H1 (cell line): ENCODE measurements around the gene TMUB1. TPM values are rescaled to one million over a fixed set of nuclear protein-coding genes. Genes with fewer than 3 reads are reported as not detected.

Experiments used
- CTCF ChIA-PET: fragments of 300-600 bp; sonication (Branson Sonifier 250); formaldehyde crosslinking; loops from one replicate; lab custom pipeline; 2021; ENCODE audit not compliant: partially characterized antibody; lab: Charles Lee
- POLR2A ChIA-PET: fragments of 300-600 bp; sonication (Branson Sonifier 250); formaldehyde crosslinking; loops from one replicate; lab custom pipeline; 2021; ENCODE audit warnings: inconsistent platforms; ENCODE audit not compliant: partially characterized antibody; lab: Charles Lee
- DNase-seq, 2 experiments: peaks; one replicate each; pipeline versions ENCODE4 v3.0.0 to v3.0.0-alpha.2; 2010 to 2022; ENCODE audit warnings: low spot score in 2 of 2, low read depth in 1 of 2, mixed read lengths in 1 of 2
- FAIRE-seq: peaks from 2 replicates; lab custom pipeline; 2011; peaks lifted over from hg19 to GRCh38; lab: Jason Lieb, UNC
- H2AFZ ChIP-seq: 2 replicates; pipeline ENCODE4 v1.8.1; 2012; ENCODE audit warnings: low read length, inconsistent platforms
- H2AK5ac ChIP-seq: 2 replicates; pipeline ENCODE4 v1.6.1; 2013; ENCODE audit warnings: low read depth, low read length
- H2BK120ac ChIP-seq: replicated peaks from 2 replicates; pipeline ENCODE3; 2013; ENCODE audit warnings: low read depth, low read length, inconsistent platforms
- H2BK12ac ChIP-seq: 2 replicates; pipeline ENCODE4 v1.6.1; 2013; ENCODE audit warnings: low read depth, low read length
- H2BK15ac ChIP-seq: 2 replicates; pipeline ENCODE4 v1.6.1; 2013; ENCODE audit warnings: low read length
- H2BK20ac ChIP-seq: 2 replicates; pipeline ENCODE4 v1.6.1; 2013; ENCODE audit warnings: low read length
- H2BK5ac ChIP-seq: 2 replicates; pipeline ENCODE4 v1.6.1; 2013; ENCODE audit warnings: low read depth, low read length
- H3K14ac ChIP-seq: 2 replicates; pipeline ENCODE4 v1.6.1; 2013; ENCODE audit warnings: inconsistent platforms; ENCODE audit not compliant: insufficient read length
- H3K18ac ChIP-seq: 2 replicates; pipeline ENCODE4 v1.6.1; 2013; ENCODE audit warnings: low read length; ENCODE audit errors: extremely low read depth
- H3K23ac ChIP-seq: 2 replicates; pipeline ENCODE4 v1.6.1; 2013; ENCODE audit warnings: inconsistent platforms; ENCODE audit not compliant: insufficient read length
- H3K23me2 ChIP-seq: 2 replicates; pipeline ENCODE4 v1.6.1; 2013; ENCODE audit warnings: low read depth, low read length
- H3K27ac ChIP-seq: 2 replicates; pipeline ENCODE4 v1.6.1; 2011; ENCODE audit warnings: low read depth, low read length, inconsistent platforms
- H3K27me3 ChIP-seq, 4 experiments: replicated peaks in 1 of 4; 1 replicate in 1 of 4; 2 replicates in 3 of 4; pipeline versions ENCODE4 v1.6.1 to v1.8.1; 2011 to 2013; ENCODE audit warnings: low read length in 3 of 4, mild to moderate bottlenecking in 3 of 4, inconsistent platforms in 2 of 4, mixed read lengths in 2 of 4, moderate library complexity in 1 of 4; ENCODE audit not compliant: control insufficient read depth in 3 of 4, insufficient read depth in 3 of 4; ENCODE audit errors: extremely low read depth in 1 of 4
- H3K36me3 ChIP-seq, 4 experiments: 2 replicates each; pipeline versions ENCODE4 v1.6.1 to v1.8.1; 2011 to 2013; ENCODE audit warnings: mild to moderate bottlenecking in 4 of 4, low read length in 3 of 4, moderate library complexity in 2 of 4, control low read depth in 1 of 4, inconsistent platforms in 1 of 4; ENCODE audit not compliant: insufficient read depth in 4 of 4, control insufficient read depth in 2 of 4
- H3K4ac ChIP-seq: replicated peaks from 2 replicates; pipeline ENCODE3; 2013; ENCODE audit warnings: low read length, low read depth, mixed read lengths, inconsistent platforms; ENCODE audit not compliant: insufficient read length
- H3K4me1 ChIP-seq, 4 experiments: replicated peaks in 1 of 4; 1 replicate in 1 of 4; 2 replicates in 3 of 4; pipeline versions ENCODE4 v1.6.1 to v1.8.1; 2011 to 2013; ENCODE audit warnings: low read length in 3 of 4, inconsistent platforms in 2 of 4, mixed read lengths in 1 of 4; ENCODE audit not compliant: insufficient read depth in 4 of 4, control insufficient read depth in 3 of 4
- H3K4me2 ChIP-seq, 2 experiments: 2 replicates each; pipeline versions ENCODE4 v1.6.1 to v1.8.1; 2011 to 2013; ENCODE audit warnings: low read depth in 2 of 2, low read length in 2 of 2, control low read depth in 1 of 2, inconsistent platforms in 1 of 2, mild to moderate bottlenecking in 1 of 2; ENCODE audit not compliant: insufficient read depth in 1 of 2
- H3K4me3 ChIP-seq, 4 experiments: fragments of 200-600, 300-600 bp in 1 of 4; sonication (generic), shearing (Covaris generic), sonication (Bioruptor Twin) in 1 of 4; 2 replicates each; pipeline versions ENCODE4 v1.5.1 to v1.8.1; 2011 to 2016; ENCODE audit warnings: low read length in 4 of 4, low read depth in 3 of 4, control low read depth in 2 of 4, inconsistent platforms in 2 of 4, mild to moderate bottlenecking in 2 of 4, mixed read lengths in 1 of 4, moderate library complexity in 1 of 4; ENCODE audit not compliant: insufficient read depth in 2 of 4; ENCODE audit errors: extremely low read depth in 1 of 4
- H3K56ac ChIP-seq: replicated peaks from 2 replicates; pipeline ENCODE3; 2013; ENCODE audit warnings: low read depth, mild to moderate bottlenecking, mixed read lengths, low read length, inconsistent platforms; ENCODE audit not compliant: insufficient read length
- H3K79me1 ChIP-seq: 2 replicates; pipeline ENCODE4 v1.6.1; 2013; ENCODE audit warnings: low read depth, low read length, control low read depth
- H3K79me2 ChIP-seq, 2 experiments: 2 replicates each; pipeline versions ENCODE4 v1.6.1 to v1.8.1; 2012 to 2013; ENCODE audit warnings: low read length in 2 of 2, mild to moderate bottlenecking in 2 of 2, inconsistent platforms in 1 of 2; ENCODE audit not compliant: insufficient read depth in 2 of 2, control insufficient read depth in 1 of 2
- H3K9ac ChIP-seq, 4 experiments: replicated peaks in 1 of 4; 1 replicate in 1 of 4; 2 replicates in 3 of 4; pipeline versions ENCODE4 v1.6.1 to v1.8.1; 2011 to 2013; ENCODE audit warnings: low read depth in 3 of 4, low read length in 3 of 4, control low read depth in 2 of 4, mild to moderate bottlenecking in 2 of 4, moderate library complexity in 2 of 4, inconsistent platforms in 1 of 4; ENCODE audit errors: extremely low read depth in 1 of 4
- H3K9me3 ChIP-seq, 2 experiments: 2 replicates each; pipeline versions ENCODE4 v1.6.1 to v1.8.1; 2012 to 2013; ENCODE audit warnings: mild to moderate bottlenecking in 2 of 2, moderate library complexity in 2 of 2, control low read depth in 1 of 2, inconsistent platforms in 1 of 2, low read depth in 1 of 2, low read length in 1 of 2, mixed read lengths in 1 of 2; ENCODE audit not compliant: insufficient read depth in 2 of 2
- H4K20me1 ChIP-seq, 2 experiments: replicated peaks in 1 of 2; 2 replicates each; pipeline versions ENCODE3 to v1.8.1; 2011 to 2013; ENCODE audit warnings: inconsistent platforms in 2 of 2, low read length in 2 of 2, mild to moderate bottlenecking in 1 of 2; ENCODE audit not compliant: insufficient read depth in 2 of 2, control insufficient read depth in 1 of 2
- H4K5ac ChIP-seq: 2 replicates; pipeline ENCODE4 v1.6.1; 2013; ENCODE audit warnings: low read length, low read depth, mixed read lengths, inconsistent platforms; ENCODE audit not compliant: insufficient read length
- H4K8ac ChIP-seq: 2 replicates; pipeline ENCODE4 v1.8.0; 2013; ENCODE audit warnings: mild to moderate bottlenecking, moderate library complexity, low read length, inconsistent platforms; ENCODE audit not compliant: insufficient read depth; ENCODE audit errors: extremely low read depth
- H4K91ac ChIP-seq: replicated peaks from 2 replicates; pipeline ENCODE3; 2013; ENCODE audit warnings: low read length, mixed read lengths, inconsistent platforms; ENCODE audit not compliant: insufficient read length
- ATF3 ChIP-seq: IDR thresholded peaks from 2 replicates; pipeline ENCODE4 v1.6.1; 2011; ENCODE audit warnings: low read depth, mild to moderate bottlenecking, low read length; ENCODE audit not compliant: insufficient read depth
- CBX5 ChIP-seq: fragments of 300-800, 300-1000 bp; sonication (generic); IDR thresholded peaks from 2 replicates; pipeline ENCODE4 v1.7.1; 2016; ENCODE audit warnings: antibody characterized with exemption, low read length, low read depth
- CBX8 ChIP-seq: fragments of 300-800, 300-1000 bp; sonication (generic); IDR thresholded peaks from 2 replicates; pipeline ENCODE4 v1.7.1; 2016; ENCODE audit warnings: low read depth, low read length, borderline replicate concordance
- EZH2 ChIP-seq: fragments of 200-600 bp; sonication (generic); IDR thresholded peaks from 2 replicates; pipeline ENCODE4 v1.7.1; 2012; ENCODE audit warnings: low read depth, mild to moderate bottlenecking, moderate library complexity, low read length, inconsistent platforms; ENCODE audit not compliant: severe bottlenecking
- RNF2 ChIP-seq: fragments of 200-900, 300-1000 bp; sonication (generic); IDR thresholded peaks from 2 replicates; pipeline ENCODE4 v1.7.1; 2016; ENCODE audit warnings: borderline replicate concordance, low read depth, mild to moderate bottlenecking, antibody characterized with exemption, low read length; ENCODE audit not compliant: poor library complexity, severe bottlenecking; ENCODE audit errors: missing control alignments
- SIN3A ChIP-seq, 2 experiments: IDR thresholded peaks in 1 of 2; conservative IDR thresholded peaks in 1 of 2; 2 replicates each; pipeline ENCODE4 v1.6.1; 2011 to 2012; ENCODE audit warnings: low read length in 2 of 2, improper control_type of control experiment in 1 of 2, low read depth in 1 of 2, mild to moderate bottlenecking in 1 of 2
- SP2 ChIP-seq: IDR thresholded peaks from 2 replicates; pipeline ENCODE4 v1.6.1; 2012; ENCODE audit warnings: mild to moderate bottlenecking, low read length, inconsistent platforms
- SP4 ChIP-seq: IDR thresholded peaks from 2 replicates; pipeline ENCODE4 v1.6.1; 2012; ENCODE audit warnings: low read length, inconsistent platforms
- TAF7 ChIP-seq: optimal IDR thresholded peaks from 2 replicates; pipeline ENCODE3; 2011; ENCODE audit warnings: low read depth, mild to moderate bottlenecking, inconsistent platforms, low read length, moderate library complexity, borderline replicate concordance
- TBP ChIP-seq: IDR thresholded peaks from 2 replicates; pipeline ENCODE4 v1.6.1; 2011; ENCODE audit warnings: low read depth, low read length, improper control_type of control experiment
- TEAD4 ChIP-seq: IDR thresholded peaks from 2 replicates; pipeline ENCODE4 v1.6.1; 2012; ENCODE audit warnings: low read depth, low read length, inconsistent platforms, mixed read lengths
- WGBS, 2 experiments: shearing (Covaris generic) in 1 of 2; methylation state at CpG; one replicate each; pipeline versions ENCODE4 v1.1.6 to v1.1.7; 2013 to 2015; ENCODE audit warnings: low lambda C conversion rate in 2 of 2, mixed read lengths in 2 of 2, inconsistent platforms in 1 of 2, low coverage in 1 of 2, missing lambda C conversion rate in 1 of 2; ENCODE audit not compliant: insufficient replicate concordance in 2 of 2, insufficient coverage in 1 of 2, insufficient read length in 1 of 2; ENCODE audit errors: extremely low coverage in 1 of 2, missing lambda C conversion rate in 1 of 2; 5-methylcytosine and 5-hydroxymethylcytosine counted together
- polyA plus RNA-seq, 7 experiments: library from polyadenylated mRNA; depleted of rRNA in 3 of 7; stranded (reverse) in 5 of 7; unstranded in 2 of 7; fragments of >200 nt in 5 of 7; fragments of 200-250 nt in 2 of 7; gene quantifications; 1 replicate in 5 of 7; 2 replicates in 1 of 7; 4 replicates in 1 of 7; pipeline versions ENCODE4 v1.2.1 to v1.2.3, GENCODE V29; 2011 to 2013; ENCODE audit warnings: missing spikeins in 2 of 7, mixed read lengths in 2 of 7
- total RNA-seq: library from RNA; stranded (reverse); fragmentation: NEBNext Ultra II Directional; extraction: Animal tissue kit (Norgen Biotek cat#: 25700); gene quantifications from 2 replicates; pipeline ENCODE4 v1.2.1, GENCODE V29; 2021

The TMUB1 gene
- total and polyA plus RNA-seq, 2 of the 8 experiments (the other 6 are each of a cell fraction or from before 2014, with no cell fraction given) = 41.4 to 56.2 TPM

DNA sequence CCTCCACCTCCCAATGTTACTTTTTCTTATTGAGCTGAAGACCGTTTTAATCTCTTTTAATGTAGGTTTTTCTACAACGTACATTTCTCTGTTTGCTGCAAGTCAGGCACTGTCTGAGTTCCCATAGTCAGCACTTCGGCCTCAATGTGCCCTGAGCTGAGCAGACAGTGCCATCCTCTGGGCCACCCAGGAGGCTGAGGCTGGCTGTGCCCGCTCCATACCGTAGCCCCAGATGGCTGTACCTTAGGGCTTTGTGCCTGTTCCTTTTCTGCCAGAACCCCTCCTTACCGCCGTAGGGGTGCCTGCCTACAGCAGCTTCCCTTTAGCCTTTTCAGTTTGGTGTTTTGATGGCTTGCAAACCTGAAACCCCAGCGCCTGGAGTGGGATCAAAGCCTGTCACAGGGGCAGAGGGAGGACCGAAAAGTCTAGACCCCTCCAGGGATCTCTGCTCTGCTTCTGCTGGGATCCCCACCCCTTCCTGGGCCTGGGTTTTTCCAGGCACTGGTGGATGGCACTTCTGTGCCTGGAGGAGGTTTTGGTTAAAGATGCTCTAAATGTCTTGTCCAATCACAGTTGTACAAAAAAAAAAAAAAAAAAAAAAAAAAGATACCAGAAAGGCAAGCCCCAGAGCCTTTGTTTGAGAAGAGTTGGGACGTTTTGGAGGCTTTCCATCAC, 12.0 kb upstream of the TMUB1 start:
- H3K56ac ChIP-seq = no peak overlapping the region
- no peak overlapping the region for H3K18ac ChIP-seq
- H3K27ac ChIP-seq = no peak overlapping the region
- no peak overlapping the region for H2BK120ac ChIP-seq
- peaks cover 24% of the 10 kb centered on the region for H3K79me1 ChIP-seq
- no peak overlapping the region for H2BK20ac ChIP-seq
- ChIA-PET POLR2A (interaction anchor here (0.6 to 1.0 kb wide), 3 partner anchors 9 to 149 kb away, joined by 3 to 4 read pairs (median 4); no protein-coding TSS in a partner anchor), CTCF (interaction anchor here (0.7 to 15.1 kb wide), 11 partner anchors 10 to 197 kb away, joined by 3 to 448 read pairs (median 5); no protein-coding TSS in a partner anchor)
- no peak for DNase-seq
- H4K5ac ChIP-seq = no peak overlapping the region
- H4K8ac ChIP-seq = no peak overlapping the region
- H4K20me1 ChIP-seq = peaks cover 34 to 50% of the 10 kb centered on the region in 2 experiments
- no peak overlapping the region for H3K23ac ChIP-seq
- no peak overlapping the region for H2AK5ac ChIP-seq
- no peak overlapping the region for H3K14ac ChIP-seq
- 92% methylated on average over 9 of the region's 10 CpGs; no CpG with 5 or more reads in 1 of the 2 experiments for WGBS, 2 experiments
- peaks cover 11 to 85% of the 10 kb centered on the region in 2 experiments; a peak in 3 of 4 replicates for H3K79me2 ChIP-seq
- no peak overlapping the region for H3K4me3 ChIP-seq
- H3K4me1 ChIP-seq = peaks cover 0 to 8% (median 2%) of the 10 kb centered on the region in 4 experiments; a peak in 3 of 7 replicates
- no peak overlapping the region for H2BK12ac ChIP-seq
- H2BK5ac ChIP-seq = no peak overlapping the region
- H3K9me3 ChIP-seq = no peaks in the 10 kb centered on the region
- H3K4ac ChIP-seq = no peak overlapping the region
- H3K9ac ChIP-seq = no peak overlapping the region
- no peak overlapping the region for H2AFZ ChIP-seq
- no peak for FAIRE-seq
- H4K91ac ChIP-seq = no peak overlapping the region
- H3K27me3 ChIP-seq = 0 out of 7 replicates have a peak, but pooled peaks cover 0 to 3% (median 0%) of the 10 kb centered on the region in 4 experiments
- H2BK15ac ChIP-seq = no peak overlapping the region
- H3K36me3 ChIP-seq = no peaks in the 10 kb centered on the region
- no peak overlapping the region for H3K4me2 ChIP-seq
- H3K23me2 ChIP-seq = no peaks in the 10 kb centered on the region; the same call in 1 of the 2 replicates
- TF ChIP-seq SP2 (no peak), TEAD4 (no peak), ATF3 (no peak), SP4 (no peak), RNF2 (no peak), CBX5 (no peak), EZH2 (no peak), TBP (no peak), CBX8 (no peak), SIN3A (conservative IDR thresholded peaks at IDR 0.05 in 1 of 2, IDR thresholded peaks at IDR 0.05 in 1 of 2; ENCODE audit: low read depth in 1 of 2, low read length in 2 of 2) (no peak), TAF7 (no peak)
